Neuronal stem cell (in vitro differentiated cells): ENCODE measurements around the gene CAND2.

Experiments used
- DNase-seq: peaks from one replicate; pipeline ENCODE4 v3.0.0-alpha.2; 2013; ENCODE audit warnings: low spot score
- H2AFZ ChIP-seq: one replicate; pipeline ENCODE4 v1.6.1; 2013; ENCODE audit warnings: mild to moderate bottlenecking, low read length, inconsistent platforms
- H2AK5ac ChIP-seq: 2 replicates; pipeline ENCODE4 v1.6.1; 2013; ENCODE audit warnings: low read depth, mild to moderate bottlenecking, inconsistent platforms, low read length, moderate library complexity, mixed read lengths
- H2BK120ac ChIP-seq: 2 replicates; pipeline ENCODE4 v1.6.1; 2013; ENCODE audit warnings: low read depth, mild to moderate bottlenecking, inconsistent platforms, low read length, moderate library complexity, mixed read lengths
- H2BK12ac ChIP-seq: one replicate; pipeline ENCODE4 v1.6.1; 2013; ENCODE audit warnings: low read length, inconsistent platforms
- H2BK15ac ChIP-seq: 2 replicates; pipeline ENCODE4 v1.6.1; 2013; ENCODE audit warnings: mild to moderate bottlenecking, low read length, inconsistent platforms, mixed read lengths
- H2BK5ac ChIP-seq: one replicate; pipeline ENCODE4 v1.6.1; 2013; ENCODE audit warnings: inconsistent platforms, mild to moderate bottlenecking, low read length, moderate library complexity
- H3K14ac ChIP-seq: one replicate; pipeline ENCODE4 v1.6.1; 2013; ENCODE audit warnings: low read length, inconsistent platforms
- H3K18ac ChIP-seq: 2 replicates; pipeline ENCODE4 v1.6.1; 2013; ENCODE audit warnings: low read length, inconsistent platforms
- H3K23ac ChIP-seq: 2 replicates; pipeline ENCODE4 v1.6.1; 2013; ENCODE audit warnings: low read depth, mild to moderate bottlenecking, mixed read lengths, low read length, inconsistent platforms; ENCODE audit not compliant: poor library complexity
- H3K27ac ChIP-seq: replicated peaks from 3 replicates; pipeline ENCODE4 v1.5.1; 2013; ENCODE audit warnings: low read length, inconsistent platforms
- H3K27me3 ChIP-seq, 3 experiments: 2 replicates each; pipeline ENCODE4 v1.6.1; 2013; ENCODE audit warnings: low read length in 3 of 3, mild to moderate bottlenecking in 2 of 3, inconsistent platforms in 1 of 3, low read depth in 1 of 3, mixed read lengths in 1 of 3, moderate library complexity in 1 of 3; ENCODE audit not compliant: control insufficient read depth in 3 of 3, insufficient read depth in 3 of 3
- H3K36me3 ChIP-seq, 2 donors: replicated peaks in 1 of 2; 2 replicates each; pipeline ENCODE4 v1.6.1; 2013; ENCODE audit warnings: low read length in 2 of 2; ENCODE audit not compliant: control insufficient read depth in 2 of 2, insufficient read depth in 2 of 2
- H3K4ac ChIP-seq: 2 replicates; pipeline ENCODE4 v1.6.1; 2013; ENCODE audit warnings: inconsistent platforms, mild to moderate bottlenecking, low read length, moderate library complexity
- H3K4me1 ChIP-seq, 2 donors: 1 replicate in 1 of 2; 2 replicates in 1 of 2; pipeline ENCODE4 v1.6.1; 2013; ENCODE audit warnings: low read length in 2 of 2, low read depth in 1 of 2; ENCODE audit not compliant: control insufficient read depth in 2 of 2, insufficient read depth in 1 of 2
- H3K4me2 ChIP-seq: one replicate; pipeline ENCODE4 v1.6.1; 2013; ENCODE audit warnings: mild to moderate bottlenecking, low read length, inconsistent platforms; ENCODE audit not compliant: insufficient read depth, poor library complexity, severe bottlenecking
- H3K4me3 ChIP-seq, 2 donors: 2 replicates each; pipeline ENCODE4 v1.5.1; 2013; ENCODE audit warnings: low read length in 2 of 2, mild to moderate bottlenecking in 2 of 2, inconsistent platforms in 1 of 2, moderate library complexity in 1 of 2
- H3K79me1 ChIP-seq: one replicate; pipeline ENCODE4 v1.6.1; 2013; ENCODE audit warnings: low read depth, mild to moderate bottlenecking, inconsistent platforms, low read length, moderate library complexity
- H3K9ac ChIP-seq: one replicate; pipeline ENCODE4 v1.6.1; 2013; ENCODE audit warnings: mild to moderate bottlenecking, low read depth, low read length, inconsistent platforms; ENCODE audit not compliant: poor library complexity
- H3K9me3 ChIP-seq, 2 donors: replicated peaks in 1 of 2; 2 replicates each; pipeline versions ENCODE3 to v1.6.1; 2013; ENCODE audit warnings: low read length in 2 of 2, mild to moderate bottlenecking in 2 of 2, inconsistent platforms in 1 of 2, low read depth in 1 of 2, mixed read lengths in 1 of 2, moderate library complexity in 1 of 2; ENCODE audit not compliant: control insufficient read depth in 2 of 2, insufficient read depth in 1 of 2
- H4K8ac ChIP-seq: one replicate; pipeline ENCODE4 v1.6.1; 2013; ENCODE audit warnings: low read depth, mild to moderate bottlenecking, inconsistent platforms, low read length, moderate library complexity
- H4K91ac ChIP-seq: one replicate; pipeline ENCODE4 v1.6.1; 2013; ENCODE audit warnings: low read length, low read depth, mild to moderate bottlenecking, inconsistent platforms; ENCODE audit not compliant: poor library complexity
- WGBS, 2 donors: extraction: QIAGEN DNeasy Blood & Tissue Kit; methylation state at CpG; one replicate each; pipeline ENCODE4 v1.1.7; 2013; ENCODE audit warnings: missing lambda C conversion rate in 2 of 2, mixed read lengths in 1 of 2; ENCODE audit not compliant: insufficient read length in 2 of 2, insufficient replicate concordance in 1 of 2; ENCODE audit errors: extremely low coverage in 2 of 2; 5-methylcytosine and 5-hydroxymethylcytosine counted together

The CAND2 gene

GRCh38 chr3:12803371-12803770 lies 6.9 kb downstream of the CAND2 start:
- no peak overlapping the region for H2BK5ac ChIP-seq
- H2BK12ac ChIP-seq = no peak overlapping the region
- H3K14ac ChIP-seq = no peak overlapping the region
- H3K4me2 ChIP-seq = no peak overlapping the region
- H3K27me3 ChIP-seq = no peaks in the 10 kb centered on the region
- no peak overlapping the region for H3K4me3 ChIP-seq
- no peak overlapping the region for H3K9ac ChIP-seq
- no peak overlapping the region for H3K18ac ChIP-seq
- peaks cover 0 to 25% of the 10 kb centered on the region in 2 donors for H3K36me3 ChIP-seq
- peaks cover 0 to 1% of the 10 kb centered on the region in 2 donors for H3K9me3 ChIP-seq
- no peak overlapping the region for H2AFZ ChIP-seq
- H2BK15ac ChIP-seq = no peak overlapping the region
- no peak overlapping the region for H3K23ac ChIP-seq
- H3K79me1 ChIP-seq = no peaks in the 10 kb centered on the region
- no peaks in the 10 kb centered on the region for H3K4me1 ChIP-seq
- no peak overlapping the region for H4K91ac ChIP-seq
- H2BK120ac ChIP-seq = no peak overlapping the region
- H4K8ac ChIP-seq = no peak overlapping the region
- no CpG with 5 or more reads among the region's 12 CpGs for WGBS, 2 donors
- no peak overlapping the region for H3K4ac ChIP-seq
- H3K27ac ChIP-seq = no peak overlapping the region
- DNase-seq = no peak
- no peak overlapping the region for H2AK5ac ChIP-seq

DNA sequence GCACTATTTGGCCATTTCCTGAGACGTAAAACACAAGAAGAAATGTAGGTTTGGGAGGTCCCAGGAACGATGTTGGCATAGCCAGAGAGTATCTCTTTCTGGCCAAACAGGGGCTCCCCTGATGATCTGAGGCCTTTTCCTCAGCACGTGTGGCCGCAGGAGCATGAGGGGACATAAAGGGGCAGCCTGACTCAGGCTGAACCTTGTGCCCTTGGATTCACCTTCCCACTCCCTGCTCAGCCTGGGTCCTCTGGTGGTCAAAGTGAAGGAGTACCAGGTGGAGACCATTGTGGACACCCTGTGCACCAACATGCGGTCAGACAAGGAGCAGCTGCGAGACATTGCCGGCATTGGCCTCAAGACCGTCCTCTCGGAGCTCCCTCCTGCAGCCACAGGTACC lies 10.6 kb downstream of the CAND2 start:
- no peak overlapping the region for H3K18ac ChIP-seq
- no peak overlapping the region for H3K9ac ChIP-seq
- no peak overlapping the region for H2BK5ac ChIP-seq
- H4K8ac ChIP-seq = no peak overlapping the region
- no peak overlapping the region for H3K4me3 ChIP-seq
- peak overlapping the region; percentile 43 for H3K23ac ChIP-seq
- H2AK5ac ChIP-seq = peak overlapping the region; percentile 47
- peak overlapping the region; percentile 60 for H3K4ac ChIP-seq
- H2BK12ac ChIP-seq = peak overlapping the region; percentile 86
- peaks cover 4 to 6% of the 10 kb centered on the region in 2 donors for H3K4me1 ChIP-seq
- WGBS, 2 donors = no CpG with 5 or more reads among the region's 9 CpGs
- no peaks in the 10 kb centered on the region for H3K9me3 ChIP-seq
- H3K4me2 ChIP-seq = no peak overlapping the region
- peaks cover 0 to 25% of the 10 kb centered on the region in 2 donors for H3K36me3 ChIP-seq
- no peaks in the 10 kb centered on the region for H3K27me3 ChIP-seq
- no peak overlapping the region for H3K14ac ChIP-seq
- DNase-seq = no peak
- H2AFZ ChIP-seq = no peak overlapping the region
- H2BK120ac ChIP-seq = no peak overlapping the region
- H3K27ac ChIP-seq = no peak overlapping the region
- H3K79me1 ChIP-seq = no peaks in the 10 kb centered on the region
- no peak overlapping the region for H4K91ac ChIP-seq
- H2BK15ac ChIP-seq = no peak overlapping the region

DNA sequence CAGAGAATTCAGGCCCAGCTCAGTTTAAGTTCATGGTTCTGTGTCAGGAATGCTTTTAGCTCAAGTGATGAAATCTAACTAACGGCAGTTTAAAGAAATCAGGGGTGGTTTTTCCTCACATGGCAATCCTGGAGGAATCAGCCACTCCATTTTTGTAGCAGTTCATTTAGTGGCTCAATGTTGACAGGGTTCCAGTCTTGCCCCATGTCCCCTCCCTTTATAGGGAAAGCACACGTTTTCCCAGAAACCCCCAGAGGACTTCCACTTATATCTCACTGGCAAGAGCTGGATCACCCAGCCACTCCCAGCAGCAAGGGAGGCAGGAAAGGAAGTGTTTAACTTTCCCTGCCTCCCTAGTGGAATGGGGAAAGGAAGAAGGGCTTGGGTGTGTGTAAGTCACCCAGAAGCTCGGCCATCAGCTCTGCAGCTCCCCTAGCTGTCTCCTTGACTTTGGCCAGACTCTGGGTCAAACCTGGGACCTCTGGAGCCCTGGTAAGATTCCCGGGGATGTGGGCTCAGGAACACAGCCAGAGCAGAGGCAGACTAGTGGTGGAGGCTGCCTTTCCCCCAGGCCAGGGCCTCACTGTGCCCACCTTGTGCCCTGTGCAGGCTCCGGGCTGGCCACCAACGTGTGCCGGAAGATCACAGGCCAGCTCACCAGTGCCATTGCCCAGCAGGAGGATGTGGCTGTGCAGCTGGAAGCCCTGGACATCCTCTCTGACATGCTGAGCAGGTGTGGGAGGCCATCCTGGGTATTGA lies 11.3 kb downstream of the CAND2 start:
- no CpG with 5 or more reads among the region's 7 CpGs for WGBS, 2 donors
- Histone ChIP-seq H4K8ac (no peak overlapping the region), H2BK15ac (no peak overlapping the region), H2BK5ac (no peak overlapping the region), H3K4ac (peak overlapping the region; percentile 90), H3K4me1 (peaks cover 4 to 6% of the 10 kb centered on the region in 2 donors), H3K36me3 (peaks cover 0 to 25% of the 10 kb centered on the region in 2 donors), H3K4me3 (no peak overlapping the region), H3K4me2 (no peak overlapping the region), H3K9me3 (no peaks in the 10 kb centered on the region), H4K91ac (no peak overlapping the region), H3K27ac (no peak overlapping the region), H3K18ac (no peak overlapping the region), H2AK5ac (peak overlapping the region; percentile 98), H3K14ac (no peak overlapping the region), H2BK12ac (peak overlapping the region; percentile 60), H2BK120ac (peak overlapping the region; percentile 29), H3K27me3 (no peaks in the 10 kb centered on the region), H3K79me1 (no peaks in the 10 kb centered on the region), H2AFZ (no peak overlapping the region), H3K23ac (no peak overlapping the region), H3K9ac (peak overlapping the region; percentile 12)
- DNase-seq = no peak

GRCh38 chr3:12808587-12808986 lies 12.1 kb downstream of the CAND2 start:
- Histone ChIP-seq H2BK15ac (no peak overlapping the region), H3K4me3 (no peak overlapping the region), H3K4ac (no peak overlapping the region), H2BK120ac (no peak overlapping the region), H2BK12ac (no peak overlapping the region), H3K9me3 (no peaks in the 10 kb centered on the region), H3K14ac (no peak overlapping the region), H2BK5ac (no peak overlapping the region), H4K91ac (no peak overlapping the region), H3K27ac (no peak overlapping the region), H3K4me1 (peaks cover 4 to 6% of the 10 kb centered on the region in 2 donors), H3K4me2 (no peak overlapping the region), H3K79me1 (no peaks in the 10 kb centered on the region), H3K9ac (no peak overlapping the region), H3K27me3 (no peaks in the 10 kb centered on the region), H2AFZ (no peak overlapping the region), H4K8ac (no peak overlapping the region), H3K23ac (no peak overlapping the region), H3K18ac (no peak overlapping the region), H2AK5ac (peak overlapping the region; percentile 15), H3K36me3 (peaks cover 0 to 22% of the 10 kb centered on the region in 2 donors)
- no CpG with 5 or more reads among the region's 2 CpGs for WGBS, 2 donors
- DNase-seq = no peak
